Left ventricle myocardium inferior (tissue), 1 donor: Measurements from ENCODE around the gene ALX4. TPM values are rescaled to one million over a fixed set of nuclear protein-coding genes. Genes with fewer than 3 reads are reported as not detected.

Experiments
- DNase-seq: peaks from one replicate; pipeline ENCODE4 v3.0.0-alpha.2; 2020
- H3K27ac ChIP-seq: fragments of 200-600 bp; replicated peaks from 2 replicates; pipeline ENCODE4 v1.8.0; 2021
- H3K27me3 ChIP-seq: fragments of 200-600 bp; 2 replicates; pipeline ENCODE4 v1.8.0; 2021; ENCODE audit warnings: low read depth
- H3K36me3 ChIP-seq: fragments of 200-600 bp; 2 replicates; pipeline ENCODE4 v1.8.0; 2021
- H3K4me1 ChIP-seq: fragments of 200-600 bp; 2 replicates; pipeline ENCODE4 v1.8.0; 2021
- H3K4me3 ChIP-seq: fragments of 200-600 bp; 2 replicates; pipeline ENCODE4 v1.8.0; 2021; ENCODE audit warnings: mild to moderate bottlenecking, moderate library complexity
- H3K9me3 ChIP-seq: fragments of 200-600 bp; replicated peaks from 2 replicates; pipeline ENCODE4 v1.8.0; 2021
- CTCF ChIP-seq: fragments of 200-600 bp; IDR thresholded peaks from 2 replicates; pipeline ENCODE4 v1.8.0; 2021; ENCODE audit warnings: antibody characterized with exemption, mild to moderate bottlenecking, borderline replicate concordance
- intact Hi-C: fragments of 100-400 bp; cut with micrococcal nuclease; formaldehyde crosslinking; loops from one replicate; pipeline ENCODE4 v1.11.0; 2022
- total RNA-seq: library from RNA; stranded (reverse); fragmentation: NEBNext Ultra II Directional; extraction: Animal tissue kit (Norgen Biotek cat#: 25700); gene quantifications from one replicate; pipeline ENCODE4 v1.2.1, GENCODE V29; 2021
- donor health status: DM: no; HTN: yes; CAD: no; lungs with severe emphysema.

Gene ALX4
- total RNA-seq, 1 donor from 2014 or later = not detected

GRCh38 chr11:44250421-44250820, 59.5 kb downstream of the ALX4 start:
- no peak overlapping the region for H3K27ac ChIP-seq
- peaks cover 30% of the 10 kb centered on the region for H3K4me1 ChIP-seq
- intact Hi-C loops = loop anchor here (10.0 kb wide), 1 partner anchor 56 kb away; no protein-coding TSS in a partner anchor
- no peak overlapping the region for H3K4me3 ChIP-seq
- TF ChIP-seq CTCF = no peak
- peaks cover 15% of the 10 kb centered on the region for H3K36me3 ChIP-seq
- DNase-seq = no peak
- H3K27me3 ChIP-seq = no peaks in the 10 kb centered on the region
- peaks cover 23% of the 10 kb centered on the region for H3K9me3 ChIP-seq

DNA sequence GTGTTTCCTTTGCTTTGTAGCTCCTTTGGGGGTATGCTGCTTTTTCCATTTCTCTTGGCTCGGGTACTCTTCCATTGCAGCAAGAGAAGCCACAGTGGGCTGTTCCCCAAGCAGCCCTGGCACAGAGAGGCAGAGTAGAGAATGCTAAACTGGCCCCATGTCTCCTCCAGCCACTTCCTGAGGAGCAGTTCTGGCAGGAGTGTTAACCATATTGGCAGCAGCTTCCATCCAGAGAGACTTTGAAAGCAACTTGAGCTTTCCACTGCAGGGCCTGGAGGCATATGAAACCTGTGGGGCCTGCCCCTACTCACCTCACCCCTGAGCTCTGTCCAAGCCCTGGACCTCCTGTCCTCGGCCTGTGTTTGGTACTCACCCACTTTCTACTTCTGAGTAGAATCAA, 61.8 kb downstream of the ALX4 start:
- Histone ChIP-seq H3K27me3 (no peaks in the 10 kb centered on the region), H3K27ac (peak overlapping the region; percentile 28), H3K9me3 (peaks cover 13% of the 10 kb centered on the region), H3K4me3 (no peak overlapping the region), H3K4me1 (peaks cover 54% of the 10 kb centered on the region), H3K36me3 (peaks cover 23% of the 10 kb centered on the region)
- no peak for DNase-seq
- intact Hi-C loops = no loop called here
- no peak for TF ChIP-seq CTCF

- Histone ChIP-seq H3K27me3 (no peaks in the 10 kb centered on the region), H3K36me3 (peaks cover 18% of the 10 kb centered on the region), H3K4me1 (peaks cover 60% of the 10 kb centered on the region), H3K4me3 (no peak overlapping the region), H3K27ac (peak overlapping the region; percentile 28), H3K9me3 (peaks cover 7% of the 10 kb centered on the region)
- no peak for TF ChIP-seq CTCF
- intact Hi-C loops = no loop called here
- DNase-seq = no peak
Observed at GRCh38 chr11:44247508-44247907, 62.4 kb downstream of the ALX4 start.

- H3K9me3 ChIP-seq = no peaks in the 10 kb centered on the region
- peak overlapping the region; percentile 28 for H3K27ac ChIP-seq
- H3K27me3 ChIP-seq = no peaks in the 10 kb centered on the region
- H3K4me3 ChIP-seq = no peak overlapping the region
- H3K36me3 ChIP-seq = peaks cover 18% of the 10 kb centered on the region
- intact Hi-C loops = no loop called here
- TF ChIP-seq CTCF = no peak
- H3K4me1 ChIP-seq = peaks cover 67% of the 10 kb centered on the region
- DNase-seq = peak; percentile 69
Observed at GRCh38 chr11:44246726-44247125, 63.2 kb downstream of the ALX4 start.

GRCh38 chr11:44244639-44245310, 65.2 kb downstream of the ALX4 start:
- Histone ChIP-seq H3K9me3 (no peaks in the 10 kb centered on the region), H3K27ac (no peak overlapping the region), H3K27me3 (no peaks in the 10 kb centered on the region), H3K36me3 (peaks cover 10% of the 10 kb centered on the region), H3K4me3 (no peak overlapping the region), H3K4me1 (peaks cover 76% of the 10 kb centered on the region)
- no peak for TF ChIP-seq CTCF
- intact Hi-C loops = no loop called here
- DNase-seq = no peak
